Astrocyte (in vitro differentiated cells and primary cell): Measurements from ENCODE around the gene EPHB4. TPM values are rescaled to one million over a fixed set of nuclear protein-coding genes. Genes with fewer than 3 reads are reported as not detected.

Experiments
- DNase-seq: peaks from one replicate; pipeline ENCODE4 v3.0.0-alpha.2; 2010; ENCODE audit warnings: low read depth
- FAIRE-seq: peaks from 2 replicates; lab custom pipeline; 2011; peaks lifted over from hg19 to GRCh38; lab: Jason Lieb, UNC
- H2AFZ ChIP-seq: 2 replicates; pipeline ENCODE4 v1.6.0; 2012; ENCODE audit warnings: low read depth, low read length, inconsistent platforms
- H3K27ac ChIP-seq: 2 replicates; pipeline ENCODE4 v1.5.1; 2011; ENCODE audit warnings: low read depth, low read length, inconsistent platforms
- H3K27me3 ChIP-seq: 2 replicates; pipeline ENCODE4 v1.6.0; 2011; ENCODE audit warnings: low read length, inconsistent platforms; ENCODE audit not compliant: insufficient read depth
- H3K36me3 ChIP-seq: 2 replicates; pipeline ENCODE4 v1.5.1; 2011; ENCODE audit warnings: low read length, inconsistent platforms; ENCODE audit not compliant: insufficient read depth
- H3K4me1 ChIP-seq: 2 replicates; pipeline ENCODE4 v1.5.1; 2011; ENCODE audit warnings: low read length, inconsistent platforms; ENCODE audit not compliant: insufficient read depth
- H3K4me2 ChIP-seq: 2 replicates; pipeline ENCODE4 v1.6.0; 2012; ENCODE audit warnings: low read length, inconsistent platforms
- H3K4me3 ChIP-seq: 2 replicates; pipeline ENCODE4 v1.5.1; 2011; ENCODE audit warnings: low read depth, mild to moderate bottlenecking, low read length, inconsistent platforms; ENCODE audit not compliant: insufficient read depth
- H3K79me2 ChIP-seq: 2 replicates; pipeline ENCODE4 v1.6.0; 2012; ENCODE audit warnings: mild to moderate bottlenecking, low read length, inconsistent platforms; ENCODE audit not compliant: insufficient read depth
- H3K9ac ChIP-seq: 2 replicates; pipeline ENCODE4 v1.6.0; 2012; ENCODE audit warnings: mild to moderate bottlenecking, low read length, inconsistent platforms
- H3K9me3 ChIP-seq: 2 replicates; pipeline ENCODE4 v1.5.1; 2012; ENCODE audit warnings: low read depth, mild to moderate bottlenecking, low read length, inconsistent platforms; ENCODE audit not compliant: insufficient read depth
- H4K20me1 ChIP-seq: 2 replicates; pipeline ENCODE4 v1.6.0; 2012; ENCODE audit warnings: low read length, inconsistent platforms; ENCODE audit not compliant: insufficient read depth
- H3K27ac Mint-ChIP-seq: one replicate; pipeline ENCODE4 v1.8.0; 2021; ENCODE audit warnings: mild to moderate bottlenecking, mixed read lengths; ENCODE audit not compliant: unreplicated experiment
- H3K27me3 Mint-ChIP-seq: one replicate; pipeline ENCODE4 v1.8.0; 2021; ENCODE audit warnings: low read depth, mixed read lengths; ENCODE audit not compliant: unreplicated experiment
- H3K36me3 Mint-ChIP-seq: one replicate; pipeline ENCODE4 v1.8.0; 2021; ENCODE audit warnings: low read depth, mixed read lengths; ENCODE audit not compliant: unreplicated experiment
- H3K4me1 Mint-ChIP-seq: one replicate; pipeline ENCODE4 v1.8.0; 2021; ENCODE audit warnings: low read depth, mixed read lengths; ENCODE audit not compliant: unreplicated experiment
- H3K4me3 Mint-ChIP-seq: one replicate; pipeline ENCODE4 v1.8.0; 2021; ENCODE audit warnings: mild to moderate bottlenecking, moderate library complexity, mixed read lengths; ENCODE audit not compliant: unreplicated experiment
- H3K9me3 Mint-ChIP-seq: one replicate; pipeline ENCODE4 v1.8.0; 2021; ENCODE audit warnings: mild to moderate bottlenecking, mixed read lengths; ENCODE audit not compliant: unreplicated experiment
- EZH2 ChIP-seq: IDR thresholded peaks from 2 replicates; pipeline ENCODE4 v1.6.1; 2012; ENCODE audit warnings: mild to moderate bottlenecking, low read length, inconsistent platforms; ENCODE audit not compliant: insufficient read depth
- total RNA-seq: library from RNA; stranded (reverse); gene quantifications from 2 replicates; pipeline ENCODE4 v1.2.1, GENCODE V29; 2021
- TF ChIP-seq, protein P1 (sequence below): IDR thresholded peaks from 2 replicates; pipeline ENCODE4 v1.5.1; 2011; ENCODE audit warnings: low read depth, mild to moderate bottlenecking, inconsistent platforms, low read length, moderate library complexity; ENCODE audit not compliant: insufficient read depth

EPHB4 gene
- total RNA-seq, 1 donor from 2014 or later = 73.6 TPM

DNA sequence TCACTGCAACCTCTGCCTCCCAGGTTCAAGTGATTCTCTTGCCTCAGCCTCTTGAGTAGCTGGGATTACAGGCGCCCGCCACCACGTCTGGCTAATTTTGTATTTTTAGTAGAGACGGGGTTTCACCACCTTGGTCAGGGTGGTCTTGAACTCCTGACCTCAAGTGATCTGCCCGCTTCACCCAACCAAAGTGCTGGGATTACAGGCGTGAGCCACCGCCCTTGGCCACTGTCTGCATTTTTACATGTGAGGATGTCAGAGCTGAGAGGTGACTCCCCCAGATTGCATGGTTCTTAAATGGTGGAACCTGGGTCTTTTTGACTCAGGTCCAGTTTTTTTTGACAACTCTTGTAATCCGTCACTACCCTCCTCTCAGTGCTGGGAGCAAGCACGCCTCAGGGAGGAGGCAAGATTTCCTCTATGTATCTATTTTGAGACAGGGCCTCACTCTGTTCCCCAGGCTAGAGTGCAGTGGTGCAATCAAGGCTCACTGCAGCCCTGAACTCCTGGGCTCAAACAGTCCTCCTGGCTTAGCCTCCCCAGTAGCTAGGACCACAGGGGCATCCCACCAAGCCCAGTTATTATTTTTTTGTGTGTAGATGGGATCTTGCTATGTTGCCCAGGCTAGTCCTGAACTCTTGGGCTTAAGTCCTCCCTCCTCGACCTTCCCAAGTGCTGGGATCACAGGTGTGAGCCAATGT is 46.4 kb upstream of the EPHB4 start:
- Histone ChIP-seq H3K4me2 (peak overlapping the region; percentile 96), H3K4me1 (peaks cover 22% of the 10 kb centered on the region), H3K9me3 (no peaks in the 10 kb centered on the region), H3K27ac (peak overlapping the region; percentile 94), H4K20me1 (peaks cover 42% of the 10 kb centered on the region), H3K36me3 (peaks cover 40% of the 10 kb centered on the region), H3K27me3 (no peaks in the 10 kb centered on the region), H2AFZ (no peak overlapping the region), H3K4me3 (no peak overlapping the region), H3K79me2 (peaks cover 79% of the 10 kb centered on the region), H3K9ac (peak overlapping the region; percentile 98)
- H3K4me1 Mint-ChIP-seq = peaks cover 11% of the 10 kb centered on the region
- H3K36me3 Mint-ChIP-seq = peaks cover 21% of the 10 kb centered on the region
- H3K4me3 Mint-ChIP-seq = peak overlapping the region; percentile 95
- no peaks in the 10 kb centered on the region for H3K9me3 Mint-ChIP-seq
- no peak for FAIRE-seq
- DNase-seq = no peak
- H3K27ac Mint-ChIP-seq = peak overlapping the region; percentile 95
- H3K27me3 Mint-ChIP-seq = no peaks in the 10 kb centered on the region
- TF ChIP-seq EZH2 = no peak
- TF ChIP-seq, protein P1, sequence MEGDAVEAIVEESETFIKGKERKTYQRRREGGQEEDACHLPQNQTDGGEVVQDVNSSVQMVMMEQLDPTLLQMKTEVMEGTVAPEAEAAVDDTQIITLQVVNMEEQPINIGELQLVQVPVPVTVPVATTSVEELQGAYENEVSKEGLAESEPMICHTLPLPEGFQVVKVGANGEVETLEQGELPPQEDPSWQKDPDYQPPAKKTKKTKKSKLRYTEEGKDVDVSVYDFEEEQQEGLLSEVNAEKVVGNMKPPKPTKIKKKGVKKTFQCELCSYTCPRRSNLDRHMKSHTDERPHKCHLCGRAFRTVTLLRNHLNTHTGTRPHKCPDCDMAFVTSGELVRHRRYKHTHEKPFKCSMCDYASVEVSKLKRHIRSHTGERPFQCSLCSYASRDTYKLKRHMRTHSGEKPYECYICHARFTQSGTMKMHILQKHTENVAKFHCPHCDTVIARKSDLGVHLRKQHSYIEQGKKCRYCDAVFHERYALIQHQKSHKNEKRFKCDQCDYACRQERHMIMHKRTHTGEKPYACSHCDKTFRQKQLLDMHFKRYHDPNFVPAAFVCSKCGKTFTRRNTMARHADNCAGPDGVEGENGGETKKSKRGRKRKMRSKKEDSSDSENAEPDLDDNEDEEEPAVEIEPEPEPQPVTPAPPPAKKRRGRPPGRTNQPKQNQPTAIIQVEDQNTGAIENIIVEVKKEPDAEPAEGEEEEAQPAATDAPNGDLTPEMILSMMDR = no peak

DNA sequence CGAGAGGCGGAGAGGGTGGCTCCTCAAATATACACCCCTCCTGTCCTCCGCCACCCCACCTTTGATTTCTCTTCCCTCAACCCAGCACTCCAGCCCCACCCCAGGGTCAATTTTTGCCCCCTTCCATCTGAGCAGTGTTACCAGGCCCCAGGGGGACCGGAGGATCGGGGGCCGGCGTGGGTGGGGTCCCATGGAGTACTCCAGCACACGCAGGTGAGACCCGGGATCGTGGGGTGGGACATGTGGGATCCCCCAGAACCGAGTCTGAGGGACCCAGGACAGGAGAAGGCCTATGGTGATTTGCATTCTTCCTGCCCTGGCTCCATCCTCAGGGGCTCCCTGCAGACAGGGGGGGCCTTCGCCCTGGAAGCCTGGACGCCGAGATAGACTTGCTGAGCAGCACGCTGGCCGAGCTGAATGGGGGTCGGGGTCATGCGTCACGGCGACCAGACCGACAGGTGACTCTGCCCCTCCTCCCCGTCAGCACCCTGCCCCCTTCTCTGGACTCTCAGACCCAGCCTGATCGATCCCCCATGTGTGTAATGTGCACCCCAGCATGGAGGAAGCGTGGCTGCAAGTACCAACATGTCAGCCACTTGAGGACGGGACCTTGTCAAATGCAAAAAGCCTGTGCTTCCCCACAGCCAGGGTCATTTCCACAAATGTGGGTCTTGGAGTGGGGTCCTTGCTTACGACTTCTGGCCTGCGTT is 40.6 kb upstream of the EPHB4 start:
- H2AFZ ChIP-seq = no peak overlapping the region
- TF ChIP-seq EZH2 = no peak
- TF ChIP-seq, protein P1 = no peak
- no peak for FAIRE-seq

More for the DNA sequence above, 40.6 kb upstream of the EPHB4 start:
- DNase-seq = no peak
- peaks cover 7% of the 10 kb centered on the region for H3K4me1 Mint-ChIP-seq
- H3K9me3 Mint-ChIP-seq = no peaks in the 10 kb centered on the region
- Histone ChIP-seq H3K9ac (peak overlapping the region; percentile 98), H3K4me3 (peak overlapping the region; percentile 85), H3K4me1 (peaks cover 36% of the 10 kb centered on the region), H3K9me3 (no peaks in the 10 kb centered on the region), H4K20me1 (peaks cover 9% of the 10 kb centered on the region), H3K79me2 (peaks cover 57% of the 10 kb centered on the region), H3K27ac (peak overlapping the region; percentile 95), H3K27me3 (no peaks in the 10 kb centered on the region), H3K4me2 (peak overlapping the region; percentile 97), H3K36me3 (peaks cover 18% of the 10 kb centered on the region)
- peaks cover 13% of the 10 kb centered on the region for H3K36me3 Mint-ChIP-seq
- H3K4me3 Mint-ChIP-seq = peak overlapping the region; percentile 95
- H3K27me3 Mint-ChIP-seq = no peaks in the 10 kb centered on the region
- peak overlapping the region; percentile 92 for H3K27ac Mint-ChIP-seq
